Stimulated activated CD8-positive, alpha-beta memory T cell treated with anti-CD3 and anti-CD28 coated beads, Interleukin-7, amount 100 ng/mL, for 1 hour (primary cell): ENCODE data around the gene CPNE2.
"Not testable (repeated sequence)": the region's sequence is repeated elsewhere in the genome, so short reads cannot be mapped to it uniquely, and the experiment has no call there.

Experiments used
- DNase-seq, 2 donors: peaks; one replicate each; pipeline ENCODE4 v3.0.0-alpha.2; 2020; ENCODE audit warnings: low read depth in 2 of 2

The CPNE2 gene

GRCh38 chr16:57167538-57167937 is 75.2 kb downstream of the CPNE2 start:
- DNase-seq: no peak

- no peak for DNase-seq
These were observed 75.6 kb downstream of the CPNE2 start for GRCh38 chr16:57167953-57168352.

DNA sequence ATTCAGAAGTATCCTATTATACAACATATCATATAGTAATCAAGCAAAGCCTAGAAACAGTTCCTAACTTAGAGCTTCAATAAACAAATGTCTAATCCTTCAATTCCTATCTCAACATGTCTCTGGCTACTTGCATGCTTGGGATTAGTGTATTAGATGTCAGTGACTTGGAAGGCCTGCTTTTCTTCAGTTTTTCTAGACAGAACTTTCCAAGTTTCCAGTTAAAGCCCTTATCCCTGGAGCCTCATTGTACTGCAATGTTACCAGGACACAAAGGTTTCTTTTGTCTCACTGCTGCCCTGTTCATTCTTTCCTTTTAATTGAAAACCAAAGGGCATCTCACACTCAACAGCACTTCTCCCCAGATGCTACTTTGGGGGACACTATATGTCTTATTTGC is 76.9 kb downstream of the CPNE2 start:
- DNase-seq: no peak

DNA sequence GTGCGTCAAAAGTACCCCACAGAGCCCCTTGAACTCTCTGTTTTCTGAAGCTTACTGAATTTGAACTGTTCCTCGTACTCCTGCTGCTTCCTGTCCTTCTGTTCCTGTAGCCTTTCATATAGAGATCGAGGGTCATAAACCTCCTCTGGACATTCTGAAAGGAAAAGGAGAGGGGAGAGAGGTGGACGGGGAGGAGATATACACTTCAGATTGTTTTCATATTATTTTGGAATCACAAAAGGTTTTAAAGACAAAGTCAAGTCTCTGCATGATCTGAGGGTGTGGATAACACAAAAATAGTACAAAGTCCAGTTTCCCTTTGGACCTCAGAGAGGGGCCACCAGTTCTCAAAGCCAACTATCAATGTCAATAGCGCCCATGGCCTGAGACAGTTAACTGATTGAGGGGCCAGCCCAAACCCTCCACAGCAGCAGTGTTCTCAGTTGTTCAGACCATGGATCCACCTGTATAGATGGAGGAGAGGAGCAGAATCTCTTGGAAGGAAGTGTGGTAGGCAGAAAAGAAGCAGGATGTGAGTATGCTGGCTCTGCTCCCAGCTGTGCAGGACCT is 80.4 kb downstream of the CPNE2 start:
- DNase-seq: no peak

- DNase-seq: no peak
These were observed 83.5 kb downstream of the CPNE2 start for GRCh38 chr16:57175896-57176295.

- no peak for DNase-seq
These were observed 85.8 kb downstream of the CPNE2 start for GRCh38 chr16:57178196-57178595.

- DNase-seq: no peak
These were observed 86.4 kb downstream of the CPNE2 start for GRCh38 chr16:57178793-57179212.

DNA sequence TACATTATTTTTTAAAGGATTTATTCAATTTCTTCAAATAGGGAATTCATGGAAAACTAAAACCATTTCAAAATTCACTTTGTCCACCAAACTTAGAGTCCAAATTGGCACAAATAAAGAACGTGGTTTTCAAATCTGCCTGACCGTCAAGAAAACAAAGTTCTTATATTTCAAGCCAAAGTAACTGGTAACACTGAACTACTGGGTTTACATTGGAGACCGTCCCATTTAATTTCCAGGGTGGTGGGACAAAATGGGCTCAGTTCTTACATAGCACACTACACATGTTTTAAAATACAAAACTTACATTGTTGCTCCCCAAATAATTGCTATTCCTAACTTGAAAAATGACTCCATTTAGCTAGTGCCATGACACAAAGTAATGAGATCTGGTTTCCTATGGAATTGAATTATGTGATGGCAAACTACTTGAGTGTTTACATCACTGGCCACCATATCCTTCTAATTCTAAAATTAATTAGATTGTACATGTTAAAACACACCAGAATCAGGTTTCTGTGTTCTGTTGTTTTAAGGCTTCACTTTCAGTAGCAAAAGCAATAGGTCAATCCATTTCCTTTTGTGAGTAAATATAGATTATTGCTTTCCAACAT is 86.9 kb downstream of the CPNE2 start:
- DNase-seq: no peak

GRCh38 chr16:57184113-57184512 is 91.7 kb downstream of the CPNE2 start:
- DNase-seq: no peak

- no peak for DNase-seq
These were observed 92.6 kb downstream of the CPNE2 start for GRCh38 chr16:57184887-57185445.

DNA sequence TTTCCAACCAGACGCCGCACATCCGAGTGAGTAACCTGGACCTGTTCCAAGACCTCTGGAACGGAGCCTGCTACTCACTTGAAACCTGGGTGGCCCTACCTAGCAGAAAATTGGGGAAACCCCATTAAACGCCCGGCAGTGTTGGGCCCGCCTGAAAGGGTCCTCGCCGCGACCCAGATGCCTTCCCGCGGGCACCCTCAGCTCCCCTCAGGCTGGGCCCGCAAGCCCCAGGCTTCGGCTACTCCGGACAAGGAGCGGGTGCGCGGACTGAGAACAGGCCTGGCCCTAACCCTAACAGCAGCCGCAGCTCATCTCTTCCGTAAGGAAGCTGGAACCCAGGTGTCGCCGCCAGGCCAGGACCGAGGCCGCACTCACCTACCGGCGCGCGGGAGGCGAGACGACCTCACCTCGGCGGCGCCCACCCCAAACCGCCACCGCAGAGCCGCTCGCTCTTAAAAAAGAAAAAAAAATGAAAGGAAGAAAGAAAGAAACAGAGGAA is 93.1 kb downstream of the CPNE2 start:
- no peak for DNase-seq

DNA sequence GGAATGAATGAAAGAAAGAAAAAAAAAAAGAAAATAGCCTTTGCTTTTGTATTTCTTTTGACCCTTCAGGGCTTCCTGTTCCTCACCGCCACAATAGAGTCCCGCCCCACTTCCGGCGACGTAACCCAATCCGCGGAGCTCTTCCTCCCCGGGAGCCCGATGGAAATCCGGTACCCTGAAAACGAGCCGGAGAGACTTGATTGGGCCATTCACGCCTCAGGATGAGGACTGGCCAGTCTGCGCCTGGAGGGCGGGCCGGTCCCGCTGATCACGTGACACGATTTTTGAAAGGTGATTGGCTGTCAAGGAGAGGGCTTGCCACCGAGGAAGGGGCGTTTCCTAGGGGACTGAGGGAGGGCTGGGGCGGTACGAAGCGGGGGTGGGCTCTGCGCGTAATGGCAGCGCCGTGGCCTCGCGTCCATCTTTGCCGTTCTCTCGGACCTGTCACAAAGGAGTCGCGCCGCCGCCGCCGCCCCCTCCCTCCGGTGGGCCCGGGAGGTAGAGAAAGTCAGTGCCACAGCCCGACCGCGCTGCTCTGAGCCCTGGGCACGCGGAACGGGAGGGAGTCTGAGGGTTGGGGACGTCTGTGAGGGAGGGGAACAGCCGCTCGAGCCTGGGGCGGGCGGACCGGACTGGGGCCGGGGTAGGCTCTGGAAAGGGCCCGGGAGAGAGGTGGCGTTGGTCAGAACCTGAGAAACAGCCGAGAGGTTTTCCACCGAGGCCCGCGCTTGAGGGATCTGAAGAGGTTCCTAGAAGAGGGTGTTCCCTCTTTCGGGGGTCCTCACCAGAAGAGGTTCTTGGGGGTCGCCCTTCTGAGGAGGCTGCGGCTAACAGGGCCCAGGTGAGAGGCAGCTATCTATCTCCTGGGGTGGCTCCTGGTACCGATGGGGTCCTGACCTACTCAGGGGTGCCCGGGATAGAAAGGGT is 93.8 kb downstream of the CPNE2 start, which contains the start of the genes PSME3IP1 and RSPRY1:
PSME3IP1 (minus strand) TSS at position 95 of the 927 bp plus-strand sequence. CDS start 12,185 bp downstream, outside the sequence.
RSPRY1 (plus strand) TSS at position 385 of the 927 bp plus-strand sequence. CDS start 18,330 bp downstream, outside the sequence.
- peak; percentile 95 for DNase-seq

DNA sequence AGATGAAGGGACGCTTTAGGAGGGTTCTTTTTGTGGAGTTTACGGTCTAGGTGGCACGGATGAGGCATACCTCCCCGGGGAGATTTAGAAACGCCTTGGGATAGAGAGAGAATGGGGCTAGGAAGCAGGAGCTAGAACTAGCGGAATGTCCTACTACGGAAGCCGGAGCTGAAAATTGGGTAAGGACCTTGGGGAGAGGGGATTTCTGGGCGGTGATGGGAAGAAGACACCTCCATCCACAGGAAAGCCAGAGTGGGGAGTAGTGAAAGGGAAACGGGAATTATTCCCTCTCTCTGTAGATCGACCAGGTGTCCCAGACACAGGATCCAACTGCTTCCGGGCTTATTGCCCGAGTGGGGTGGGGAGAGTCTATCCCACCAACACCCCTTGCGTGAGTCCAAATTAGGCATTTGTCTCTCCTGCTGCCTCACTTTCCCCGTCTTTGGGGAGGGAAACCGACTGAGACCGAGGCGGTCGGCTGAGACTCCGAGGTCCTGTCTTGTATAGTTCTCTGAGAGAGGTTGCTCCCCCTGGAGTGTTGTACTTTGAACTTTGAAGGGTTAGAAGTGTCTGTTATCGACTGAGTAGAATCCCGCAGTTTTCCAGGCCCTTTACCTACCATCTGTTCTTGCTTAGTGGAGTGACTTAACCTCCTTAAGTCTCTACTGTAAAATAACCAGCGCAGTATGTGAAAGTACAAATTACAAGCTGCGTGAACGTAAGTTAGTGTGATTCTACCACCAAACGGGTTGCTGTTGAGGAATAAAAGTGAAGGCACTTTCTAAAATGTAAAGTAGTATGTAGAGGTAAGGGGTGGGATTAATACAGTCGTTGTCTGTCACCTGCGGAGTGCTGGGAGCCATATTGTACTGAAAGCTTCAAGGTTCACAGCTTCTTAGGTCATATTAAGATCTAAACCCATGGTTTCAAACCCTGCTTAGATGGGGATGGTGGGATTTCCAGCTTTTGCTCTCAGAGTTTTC is 94.8 kb downstream of the CPNE2 start:
- peak in 1 of 2 donors; percentile 2 for DNase-seq

GRCh38 chr16:57187902-57188710 is 95.7 kb downstream of the CPNE2 start:
- DNase-seq: not testable (repeated sequence)

- no peak for DNase-seq
These were observed 96.3 kb downstream of the CPNE2 start for GRCh38 chr16:57188711-57189002.

- DNase-seq: not testable (repeated sequence)
These were observed 97.1 kb downstream of the CPNE2 start for GRCh38 chr16:57189527-57189926.

DNA sequence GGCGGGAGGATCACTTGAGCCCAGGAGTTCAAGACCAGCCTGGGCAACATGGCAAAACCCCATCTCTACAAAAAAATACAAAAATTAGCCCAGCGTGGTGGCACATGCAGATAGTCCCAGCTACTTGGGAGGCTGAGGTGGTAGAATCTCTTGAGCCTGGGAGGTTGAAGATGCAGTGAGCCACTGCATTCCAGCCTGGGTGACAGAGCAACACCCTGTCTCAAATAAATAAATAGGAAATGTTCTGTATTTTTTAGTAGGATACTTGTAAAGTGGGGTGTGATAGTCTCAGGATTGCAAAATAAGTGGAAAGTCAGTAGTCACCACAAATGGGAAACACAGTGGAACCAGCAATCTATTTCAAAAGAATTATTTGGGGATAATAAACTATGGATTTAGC is 97.8 kb downstream of the CPNE2 start:
- no peak for DNase-seq

DNA sequence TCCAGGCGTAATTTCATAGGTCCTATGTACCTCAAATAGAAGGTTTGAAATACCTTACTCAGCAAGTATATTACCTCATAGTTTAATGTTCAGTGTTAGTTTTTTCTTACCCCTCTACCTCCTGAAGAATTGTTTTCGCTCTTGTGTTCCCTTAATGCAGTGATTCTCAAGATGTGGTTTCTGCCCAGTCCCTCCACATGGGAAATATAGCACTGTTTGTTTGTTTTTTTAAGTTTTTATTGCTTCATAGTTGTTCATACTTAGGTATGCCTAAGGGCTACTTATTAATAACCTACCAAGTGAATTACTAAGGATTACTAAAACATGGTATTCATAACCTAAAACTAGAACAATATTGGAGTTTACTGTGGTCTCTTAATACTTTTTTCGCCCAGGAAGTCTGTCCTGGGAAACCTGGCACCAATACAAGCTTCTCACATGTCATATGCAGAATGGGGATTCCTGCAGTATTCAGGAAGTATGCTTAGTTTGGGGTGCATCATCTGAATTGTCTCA is 98.7 kb downstream of the CPNE2 start:
- no peak for DNase-seq

GRCh38 chr16:57192146-57192545 is 99.8 kb downstream of the CPNE2 start:
- no peak for DNase-seq
